ENCODE data around the gene C1QTNF12.

The C1QTNF12 gene

GRCh38 chr1:1267488-1268283 lies 21.2 kb upstream of the C1QTNF12 start:
- Histone ChIP-seq H3K4me3 (ENCODE audit: low read length) (no peak overlapping the region), H3K36me3 (ENCODE audit: control insufficient read depth, insufficient read depth, low read length, severe bottlenecking) (peaks cover 38% of the 10 kb centered on the region)
- no peak for DNase-seq (ENCODE audit: low read depth)

GRCh38 chr1:1264868-1265272 lies 18.3 kb upstream of the C1QTNF12 start:
- H3K9me3 ChIP-seq (ENCODE audit: control insufficient read depth, low read length) = no peaks in the 10 kb centered on the region
- no peaks in the 10 kb centered on the region for H3K27me3 ChIP-seq (replicated peaks; ENCODE audit: control insufficient read depth, insufficient read depth, low read length)
- H3K9ac ChIP-seq (ENCODE audit: low read length) = no peak overlapping the region
- peak; percentile 94 for DNase-seq (ENCODE audit: low read depth)
- H3K4me1 ChIP-seq (ENCODE audit: control insufficient read depth, insufficient read depth, low read length) = peaks cover 29% of the 10 kb centered on the region
- no peak overlapping the region for H3K4me3 ChIP-seq (ENCODE audit: low read length)
- peaks cover 58% of the 10 kb centered on the region for H3K36me3 ChIP-seq (ENCODE audit: control insufficient read depth, insufficient read depth, low read length, severe bottlenecking)

More at GRCh38 chr1:1267488-1268283, 21.2 kb upstream of the C1QTNF12 start:
- no peak overlapping the region for H3K9ac ChIP-seq (ENCODE audit: low read length)
- H3K9me3 ChIP-seq (ENCODE audit: control insufficient read depth, low read length) = no peaks in the 10 kb centered on the region
- peaks cover 46% of the 10 kb centered on the region for H3K4me1 ChIP-seq (ENCODE audit: control insufficient read depth, insufficient read depth, low read length)
- H3K27me3 ChIP-seq (replicated peaks; ENCODE audit: control insufficient read depth, insufficient read depth, low read length) = no peaks in the 10 kb centered on the region

- Histone ChIP-seq H3K9me3 (ENCODE audit: control insufficient read depth, low read length) (no peaks in the 10 kb centered on the region), H3K4me1 (ENCODE audit: control insufficient read depth, insufficient read depth, low read length) (peaks cover 29% of the 10 kb centered on the region), H3K9ac (ENCODE audit: low read length) (no peak overlapping the region), H3K4me3 (ENCODE audit: low read length) (no peak overlapping the region), H3K27me3 (replicated peaks; ENCODE audit: control insufficient read depth, insufficient read depth, low read length) (no peaks in the 10 kb centered on the region), H3K36me3 (ENCODE audit: control insufficient read depth, insufficient read depth, low read length, severe bottlenecking) (peaks cover 64% of the 10 kb centered on the region)
- no peak for DNase-seq (ENCODE audit: low read depth)
Observed at GRCh38 chr1:1264026-1264425, 17.5 kb upstream of the C1QTNF12 start.

GRCh38 chr1:1262758-1263157 lies 16.2 kb upstream of the C1QTNF12 start:
- H3K4me3 ChIP-seq (ENCODE audit: low read length) = no peak overlapping the region
- no peaks in the 10 kb centered on the region for H3K9me3 ChIP-seq (ENCODE audit: control insufficient read depth, low read length)
- peaks cover 29% of the 10 kb centered on the region for H3K4me1 ChIP-seq (ENCODE audit: control insufficient read depth, insufficient read depth, low read length)
- H3K36me3 ChIP-seq (ENCODE audit: control insufficient read depth, insufficient read depth, low read length, severe bottlenecking) = peaks cover 64% of the 10 kb centered on the region
- no peak for DNase-seq (ENCODE audit: low read depth)
- H3K9ac ChIP-seq (ENCODE audit: low read length) = peak overlapping the region; percentile 14
- H3K27me3 ChIP-seq (replicated peaks; ENCODE audit: control insufficient read depth, insufficient read depth, low read length) = no peaks in the 10 kb centered on the region

GRCh38 chr1:1262071-1262470 lies 15.5 kb upstream of the C1QTNF12 start:
- DNase-seq (ENCODE audit: low read depth) = no peak
- H3K27me3 ChIP-seq (replicated peaks; ENCODE audit: control insufficient read depth, insufficient read depth, low read length) = no peaks in the 10 kb centered on the region
- no peak overlapping the region for H3K9ac ChIP-seq (ENCODE audit: low read length)
- H3K4me1 ChIP-seq (ENCODE audit: control insufficient read depth, insufficient read depth, low read length) = peaks cover 29% of the 10 kb centered on the region
- no peak overlapping the region for H3K4me3 ChIP-seq (ENCODE audit: low read length)
- no peaks in the 10 kb centered on the region for H3K9me3 ChIP-seq (ENCODE audit: control insufficient read depth, low read length)
- peaks cover 57% of the 10 kb centered on the region for H3K36me3 ChIP-seq (ENCODE audit: control insufficient read depth, insufficient read depth, low read length, severe bottlenecking)

GRCh38 chr1:1260843-1261560 lies 14.5 kb upstream of the C1QTNF12 start:
- Histone ChIP-seq H3K9ac (ENCODE audit: low read length) (no peak overlapping the region), H3K4me3 (ENCODE audit: low read length) (no peak overlapping the region), H3K4me1 (ENCODE audit: control insufficient read depth, insufficient read depth, low read length) (peaks cover 29% of the 10 kb centered on the region), H3K27me3 (replicated peaks; ENCODE audit: control insufficient read depth, insufficient read depth, low read length) (no peaks in the 10 kb centered on the region), H3K36me3 (ENCODE audit: control insufficient read depth, insufficient read depth, low read length, severe bottlenecking) (peaks cover 61% of the 10 kb centered on the region), H3K9me3 (ENCODE audit: control insufficient read depth, low read length) (no peaks in the 10 kb centered on the region)
- no peak for DNase-seq (ENCODE audit: low read depth)

- DNase-seq (ENCODE audit: low read depth) = no peak
- no peak overlapping the region for H3K4me3 ChIP-seq (ENCODE audit: low read length)
- peaks cover 27% of the 10 kb centered on the region for H3K4me1 ChIP-seq (ENCODE audit: control insufficient read depth, insufficient read depth, low read length)
- no peak overlapping the region for H3K9ac ChIP-seq (ENCODE audit: low read length)
- peaks cover 63% of the 10 kb centered on the region for H3K36me3 ChIP-seq (ENCODE audit: control insufficient read depth, insufficient read depth, low read length, severe bottlenecking)
- no peaks in the 10 kb centered on the region for H3K9me3 ChIP-seq (ENCODE audit: control insufficient read depth, low read length)
- no peaks in the 10 kb centered on the region for H3K27me3 ChIP-seq (replicated peaks; ENCODE audit: control insufficient read depth, insufficient read depth, low read length)
Observed at GRCh38 chr1:1259951-1260600, 13.6 kb upstream of the C1QTNF12 start.

- Histone ChIP-seq H3K9me3 (ENCODE audit: control insufficient read depth, low read length) (no peaks in the 10 kb centered on the region), H3K36me3 (ENCODE audit: control insufficient read depth, insufficient read depth, low read length, severe bottlenecking) (peaks cover 65% of the 10 kb centered on the region)
- no peak for DNase-seq (ENCODE audit: low read depth)
Observed at GRCh38 chr1:1259540-1259939, 13.0 kb upstream of the C1QTNF12 start.

GRCh38 chr1:1259119-1259488 lies 12.6 kb upstream of the C1QTNF12 start:
- H3K36me3 ChIP-seq (ENCODE audit: control insufficient read depth, insufficient read depth, low read length, severe bottlenecking) = peaks cover 67% of the 10 kb centered on the region
- DNase-seq (ENCODE audit: low read depth) = no peak
- no peak overlapping the region for H3K9ac ChIP-seq (ENCODE audit: low read length)
- no peaks in the 10 kb centered on the region for H3K27me3 ChIP-seq (replicated peaks; ENCODE audit: control insufficient read depth, insufficient read depth, low read length)
- no peak overlapping the region for H3K4me3 ChIP-seq (ENCODE audit: low read length)
- H3K9me3 ChIP-seq (ENCODE audit: control insufficient read depth, low read length) = no peaks in the 10 kb centered on the region
- peaks cover 22% of the 10 kb centered on the region for H3K4me1 ChIP-seq (ENCODE audit: control insufficient read depth, insufficient read depth, low read length)

More at GRCh38 chr1:1259540-1259939, 13.0 kb upstream of the C1QTNF12 start:
- H3K27me3 ChIP-seq (replicated peaks; ENCODE audit: control insufficient read depth, insufficient read depth, low read length) = no peaks in the 10 kb centered on the region
- H3K4me1 ChIP-seq (ENCODE audit: control insufficient read depth, insufficient read depth, low read length) = peaks cover 24% of the 10 kb centered on the region
- no peak overlapping the region for H3K4me3 ChIP-seq (ENCODE audit: low read length)
- no peak overlapping the region for H3K9ac ChIP-seq (ENCODE audit: low read length)

- H3K36me3 ChIP-seq (ENCODE audit: control insufficient read depth, insufficient read depth, low read length, severe bottlenecking) = peaks cover 63% of the 10 kb centered on the region
- DNase-seq (ENCODE audit: low read depth) = no peak
- H3K9ac ChIP-seq (ENCODE audit: low read length) = no peak overlapping the region
Observed at GRCh38 chr1:1256956-1257871, 10.7 kb upstream of the C1QTNF12 start.

More at GRCh38 chr1:1256956-1257871, 10.7 kb upstream of the C1QTNF12 start:
- Histone ChIP-seq H3K4me3 (ENCODE audit: low read length) (no peak overlapping the region), H3K4me1 (ENCODE audit: control insufficient read depth, insufficient read depth, low read length) (peaks cover 6% of the 10 kb centered on the region), H3K27me3 (replicated peaks; ENCODE audit: control insufficient read depth, insufficient read depth, low read length) (no peaks in the 10 kb centered on the region), H3K9me3 (ENCODE audit: control insufficient read depth, low read length) (no peaks in the 10 kb centered on the region)
